Activated naive CD4-positive, alpha-beta T cell treated with anti-CD3 and anti-CD28 coated beads, Interleukin-2, amount 50 U/mL, for 24 hours (primary cell): ENCODE data around the gene DUS2.
"Not testable (repeated sequence)": the region's sequence is repeated elsewhere in the genome, so short reads cannot be mapped to it uniquely, and the experiment has no call there.

Experiments
- H3K27ac Mint-ChIP-seq: one replicate; pipeline ENCODE4 v1.8.0; 2021; ENCODE audit warnings: mild to moderate bottlenecking, mixed read lengths
- H3K27me3 Mint-ChIP-seq: one replicate; pipeline ENCODE4 v1.8.0; 2021; ENCODE audit warnings: mixed read lengths
- H3K36me3 Mint-ChIP-seq: one replicate; pipeline ENCODE4 v1.8.0; 2021; ENCODE audit warnings: mixed read lengths
- H3K4me1 Mint-ChIP-seq: one replicate; pipeline ENCODE4 v1.8.0; 2021; ENCODE audit warnings: mixed read lengths
- H3K4me3 Mint-ChIP-seq: one replicate; pipeline ENCODE4 v1.8.0; 2021; ENCODE audit warnings: mild to moderate bottlenecking, mixed read lengths
- H3K9me3 Mint-ChIP-seq: one replicate; pipeline ENCODE4 v1.8.0; 2021; ENCODE audit warnings: mixed read lengths

The DUS2 gene

GRCh38 chr16:67993207-67994039 lies 29.7 kb upstream of the DUS2 start:
- Mint-ChIP-seq H3K27me3 (no peaks in the 10 kb centered on the region), H3K36me3 (peaks cover 2% of the 10 kb centered on the region), H3K9me3 (no peaks in the 10 kb centered on the region), H3K4me1 (peaks cover 44% of the 10 kb centered on the region), H3K27ac (peak overlapping the region; percentile 88), H3K4me3 (peak overlapping the region; percentile 83)

- H3K36me3 Mint-ChIP-seq, H3K9me3 Mint-ChIP-seq, H3K27me3 Mint-ChIP-seq: not testable (repeated sequence)
- Mint-ChIP-seq H3K4me3 (peak overlapping the region; percentile 83), H3K4me1 (peaks cover 49% of the 10 kb centered on the region), H3K27ac (peak overlapping the region; percentile 88)
Measured at GRCh38 chr16:67994040-67994408, 29.1 kb upstream of the DUS2 start.

GRCh38 chr16:67995423-67995822 lies 27.7 kb upstream of the DUS2 start:
- Mint-ChIP-seq H3K9me3 (no peaks in the 10 kb centered on the region), H3K36me3 (peaks cover 2% of the 10 kb centered on the region), H3K27me3 (no peaks in the 10 kb centered on the region), H3K4me3 (no peak overlapping the region), H3K27ac (peak overlapping the region; percentile 67), H3K4me1 (peaks cover 63% of the 10 kb centered on the region)

- Mint-ChIP-seq H3K4me3 (peak overlapping the region; percentile 23), H3K36me3 (peaks cover 2% of the 10 kb centered on the region), H3K4me1 (peaks cover 72% of the 10 kb centered on the region)
Measured at GRCh38 chr16:67996666-67997065, 26.4 kb upstream of the DUS2 start.

GRCh38 chr16:67998231-67998778 lies 24.8 kb upstream of the DUS2 start:
- Mint-ChIP-seq H3K4me3 (peak overlapping the region; percentile 87), H3K4me1 (peaks cover 75% of the 10 kb centered on the region), H3K27ac (peak overlapping the region; percentile 89)
- H3K36me3 Mint-ChIP-seq, H3K27me3 Mint-ChIP-seq, H3K9me3 Mint-ChIP-seq: not testable (repeated sequence)

More at GRCh38 chr16:67996666-67997065, 26.4 kb upstream of the DUS2 start:
- Mint-ChIP-seq H3K27me3 (no peaks in the 10 kb centered on the region), H3K9me3 (no peaks in the 10 kb centered on the region), H3K27ac (peak overlapping the region; percentile 12)

GRCh38 chr16:67998779-67999688 lies 24.1 kb upstream of the DUS2 start, which contains the start of gene DPEP2:
Gene DPEP2, minus strand, starts transcription at chr16:67999484. Its CDS starts 6,272 bp downstream, at chr16:67993212.
- peak within 1 kb of the TSS; percentile 89 for H3K27ac Mint-ChIP-seq
- not testable (repeated sequence) for H3K36me3 Mint-ChIP-seq, H3K9me3 Mint-ChIP-seq, H3K27me3 Mint-ChIP-seq
- H3K4me3 Mint-ChIP-seq: peak within 1 kb of the TSS; percentile 87
- peaks cover 68% of the 10 kb centered on the region for H3K4me1 Mint-ChIP-seq

GRCh38 chr16:67999985-68000384 lies 23.1 kb upstream of the DUS2 start:
- Mint-ChIP-seq H3K9me3 (no peaks in the 10 kb centered on the region), H3K27ac (peak overlapping the region; percentile 89), H3K4me3 (peak overlapping the region; percentile 87), H3K36me3 (peaks cover 2% of the 10 kb centered on the region), H3K27me3 (no peaks in the 10 kb centered on the region), H3K4me1 (peaks cover 68% of the 10 kb centered on the region)

- no peaks in the 10 kb centered on the region for H3K9me3 Mint-ChIP-seq
- H3K4me3 Mint-ChIP-seq: peak overlapping the region; percentile 87
- peak overlapping the region; percentile 44 for H3K27ac Mint-ChIP-seq
- peaks cover 68% of the 10 kb centered on the region for H3K4me1 Mint-ChIP-seq
- peaks cover 2% of the 10 kb centered on the region for H3K36me3 Mint-ChIP-seq
- no peaks in the 10 kb centered on the region for H3K27me3 Mint-ChIP-seq
Measured at GRCh38 chr16:68000450-68000849, 22.6 kb upstream of the DUS2 start.

GRCh38 chr16:68003031-68003430 lies 20.1 kb upstream of the DUS2 start:
- H3K27ac Mint-ChIP-seq: peak overlapping the region; percentile 70
- no peaks in the 10 kb centered on the region for H3K9me3 Mint-ChIP-seq
- H3K4me3 Mint-ChIP-seq: no peak overlapping the region
- H3K4me1 Mint-ChIP-seq: peaks cover 63% of the 10 kb centered on the region
- H3K27me3 Mint-ChIP-seq: no peaks in the 10 kb centered on the region
- H3K36me3 Mint-ChIP-seq: no peaks in the 10 kb centered on the region

- Mint-ChIP-seq H3K27me3 (no peaks in the 10 kb centered on the region), H3K36me3 (no peaks in the 10 kb centered on the region), H3K4me3 (no peak overlapping the region), H3K4me1 (peaks cover 53% of the 10 kb centered on the region), H3K9me3 (no peaks in the 10 kb centered on the region), H3K27ac (no peak overlapping the region)
Measured at GRCh38 chr16:68005211-68005610, 17.9 kb upstream of the DUS2 start.

GRCh38 chr16:68005786-68006286 lies 17.2 kb upstream of the DUS2 start:
- H3K9me3 Mint-ChIP-seq: no peaks in the 10 kb centered on the region
- H3K27ac Mint-ChIP-seq: peak overlapping the region; percentile 90
- H3K36me3 Mint-ChIP-seq: no peaks in the 10 kb centered on the region
- H3K27me3 Mint-ChIP-seq: no peaks in the 10 kb centered on the region
- H3K4me1 Mint-ChIP-seq: peaks cover 54% of the 10 kb centered on the region
- H3K4me3 Mint-ChIP-seq: peak overlapping the region; percentile 41

- Mint-ChIP-seq H3K4me3 (no peak overlapping the region), H3K4me1 (peaks cover 45% of the 10 kb centered on the region), H3K27me3 (no peaks in the 10 kb centered on the region), H3K9me3 (no peaks in the 10 kb centered on the region), H3K36me3 (no peaks in the 10 kb centered on the region), H3K27ac (peak overlapping the region; percentile 62)
Measured at GRCh38 chr16:68009157-68009735, 13.8 kb upstream of the DUS2 start.

GRCh38 chr16:68009872-68010271 lies 13.2 kb upstream of the DUS2 start:
- not testable (repeated sequence) for H3K36me3 Mint-ChIP-seq, H3K27me3 Mint-ChIP-seq, H3K9me3 Mint-ChIP-seq, H3K4me3 Mint-ChIP-seq
- Mint-ChIP-seq H3K27ac (peak overlapping the region; percentile 68), H3K4me1 (peaks cover 42% of the 10 kb centered on the region)

- Mint-ChIP-seq H3K36me3 (no peaks in the 10 kb centered on the region), H3K4me3 (no peak overlapping the region), H3K27me3 (no peaks in the 10 kb centered on the region), H3K9me3 (no peaks in the 10 kb centered on the region), H3K27ac (no peak overlapping the region), H3K4me1 (peaks cover 19% of the 10 kb centered on the region)
Measured at GRCh38 chr16:68013440-68013839, 9.6 kb upstream of the DUS2 start.

- no peaks in the 10 kb centered on the region for H3K9me3 Mint-ChIP-seq
- peaks cover 15% of the 10 kb centered on the region for H3K4me1 Mint-ChIP-seq
- H3K4me3 Mint-ChIP-seq: no peak within 1 kb of the TSS
- H3K27ac Mint-ChIP-seq: no peak within 1 kb of the TSS
- no peaks in the 10 kb centered on the region for H3K27me3 Mint-ChIP-seq
- no peaks in the 10 kb centered on the region for H3K36me3 Mint-ChIP-seq
Measured at GRCh38 chr16:68015681-68016080, 7.4 kb upstream of the DUS2 start, which contains the start of gene DPEP2NB. Gene DPEP2NB, minus strand, starts transcription at chr16:68015911. Its CDS starts 141 bp downstream, at chr16:68015770.
